Right atrium auricular region (tissue), 2 donors: ENCODE results near the gene KIF1A. TPM values are rescaled to one million over a fixed set of nuclear protein-coding genes. Genes with fewer than 3 reads are reported as not detected.

ENCODE experiments used
- DNase-seq: peaks from one replicate; pipeline ENCODE4 v3.0.0-alpha.2; 2019; ENCODE audit warnings: low spot score
- H3K27ac ChIP-seq, 2 donors: fragments of 200-600 bp; sonication (generic); 1 replicate in 1 of 2; 2 replicates in 1 of 2; pipeline ENCODE4 v1.5.1; 2016 to 2019
- H3K27me3 ChIP-seq, 2 donors: fragments of 200-600 bp; sonication (generic); one replicate each; pipeline versions ENCODE4 v1.5.1 to v1.6.0; 2017 to 2019
- H3K36me3 ChIP-seq: fragments of 200-600 bp; sonication (generic); one replicate; pipeline ENCODE4 v1.5.1; 2016
- H3K4me1 ChIP-seq, 2 donors: fragments of 200-600 bp; sonication (generic); one replicate each; pipeline versions ENCODE4 v1.5.1 to v1.6.0; 2017 to 2019
- H3K4me3 ChIP-seq, 2 donors: fragments of 200-600 bp; sonication (generic); 1 replicate in 1 of 2; 2 replicates in 1 of 2; pipeline ENCODE4 v1.5.1; 2017 to 2019; ENCODE audit warnings: mild to moderate bottlenecking in 1 of 2, moderate library complexity in 1 of 2
- H3K9me3 ChIP-seq, 2 donors: fragments of 200-600 bp; sonication (generic); one replicate each; pipeline ENCODE4 v1.5.1; 2019
- total RNA-seq, 2 donors: library from RNA; depleted of rRNA; stranded (reverse); fragments of >200 nt; gene quantifications; one replicate each; pipeline ENCODE4 v1.1.0, GENCODE V29; 2016
- TF ChIP-seq, protein P1 (sequence below), 2 donors: fragments of 200-600 bp; sonication (generic); IDR thresholded peaks; one replicate each; pipeline ENCODE4 v1.5.1; 2019; ENCODE audit warnings: antibody characterized with exemption in 2 of 2

Gene KIF1A
- total RNA-seq, 2 donors from 2014 or later = 41.8 to 43.7 TPM

DNA sequence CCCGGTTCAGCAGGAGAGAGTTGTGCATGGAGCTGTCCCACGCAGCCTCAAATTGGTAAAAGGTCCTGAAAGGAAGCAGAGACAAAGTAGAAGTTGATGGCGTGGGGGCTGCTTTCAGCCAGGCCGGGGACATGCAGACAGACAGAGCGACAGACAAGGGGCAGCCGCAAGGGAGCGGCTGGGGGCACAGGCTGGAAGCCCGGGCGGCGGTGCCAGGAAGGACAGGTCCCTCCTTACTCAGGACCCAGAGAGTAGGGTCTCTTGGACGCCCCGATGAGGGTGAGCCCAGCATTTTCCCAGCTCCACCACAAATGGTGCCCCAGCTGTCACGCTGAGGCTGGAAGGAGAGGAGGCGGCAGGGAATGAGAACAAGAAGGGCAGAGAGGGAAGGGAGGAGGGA is 93.1 kb downstream of the KIF1A start:
- Histone ChIP-seq H3K27ac (no peak overlapping the region), H3K4me1 (no peaks in the 10 kb centered on the region), H3K36me3 (no peaks in the 10 kb centered on the region), H3K4me3 (no peak overlapping the region), H3K27me3 (no peaks in the 10 kb centered on the region), H3K9me3 (no peaks in the 10 kb centered on the region)
- TF ChIP-seq, protein P1, sequence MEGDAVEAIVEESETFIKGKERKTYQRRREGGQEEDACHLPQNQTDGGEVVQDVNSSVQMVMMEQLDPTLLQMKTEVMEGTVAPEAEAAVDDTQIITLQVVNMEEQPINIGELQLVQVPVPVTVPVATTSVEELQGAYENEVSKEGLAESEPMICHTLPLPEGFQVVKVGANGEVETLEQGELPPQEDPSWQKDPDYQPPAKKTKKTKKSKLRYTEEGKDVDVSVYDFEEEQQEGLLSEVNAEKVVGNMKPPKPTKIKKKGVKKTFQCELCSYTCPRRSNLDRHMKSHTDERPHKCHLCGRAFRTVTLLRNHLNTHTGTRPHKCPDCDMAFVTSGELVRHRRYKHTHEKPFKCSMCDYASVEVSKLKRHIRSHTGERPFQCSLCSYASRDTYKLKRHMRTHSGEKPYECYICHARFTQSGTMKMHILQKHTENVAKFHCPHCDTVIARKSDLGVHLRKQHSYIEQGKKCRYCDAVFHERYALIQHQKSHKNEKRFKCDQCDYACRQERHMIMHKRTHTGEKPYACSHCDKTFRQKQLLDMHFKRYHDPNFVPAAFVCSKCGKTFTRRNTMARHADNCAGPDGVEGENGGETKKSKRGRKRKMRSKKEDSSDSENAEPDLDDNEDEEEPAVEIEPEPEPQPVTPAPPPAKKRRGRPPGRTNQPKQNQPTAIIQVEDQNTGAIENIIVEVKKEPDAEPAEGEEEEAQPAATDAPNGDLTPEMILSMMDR (IDR thresholded peaks at IDR 0.05) = no peak
- no peak for DNase-seq

DNA sequence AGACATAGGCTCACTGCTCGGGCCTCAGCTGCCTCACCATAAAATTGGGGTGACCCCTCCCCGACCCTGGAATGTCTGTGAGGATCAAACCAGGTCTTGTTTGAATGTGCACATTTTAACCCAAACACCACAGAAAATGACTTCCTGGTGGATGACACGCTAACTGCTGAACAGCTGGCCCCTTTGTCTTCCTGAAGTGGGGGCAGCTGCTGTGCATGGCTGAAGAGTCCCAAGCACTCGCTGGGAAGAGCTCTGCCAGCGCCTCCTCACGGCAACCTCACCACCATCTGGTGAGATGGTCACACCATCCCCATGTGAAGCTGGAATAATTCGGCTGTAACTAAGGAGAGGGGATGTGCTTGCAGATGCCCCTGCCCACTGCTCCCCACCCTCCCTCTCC is 94.3 kb downstream of the KIF1A start:
- Histone ChIP-seq H3K27me3 (no peaks in the 10 kb centered on the region), H3K36me3 (no peaks in the 10 kb centered on the region), H3K9me3 (no peaks in the 10 kb centered on the region), H3K27ac (no peak overlapping the region), H3K4me3 (no peak overlapping the region), H3K4me1 (no peaks in the 10 kb centered on the region)
- TF ChIP-seq, protein P1 (IDR thresholded peaks at IDR 0.05) = no peak
- DNase-seq = no peak

DNA sequence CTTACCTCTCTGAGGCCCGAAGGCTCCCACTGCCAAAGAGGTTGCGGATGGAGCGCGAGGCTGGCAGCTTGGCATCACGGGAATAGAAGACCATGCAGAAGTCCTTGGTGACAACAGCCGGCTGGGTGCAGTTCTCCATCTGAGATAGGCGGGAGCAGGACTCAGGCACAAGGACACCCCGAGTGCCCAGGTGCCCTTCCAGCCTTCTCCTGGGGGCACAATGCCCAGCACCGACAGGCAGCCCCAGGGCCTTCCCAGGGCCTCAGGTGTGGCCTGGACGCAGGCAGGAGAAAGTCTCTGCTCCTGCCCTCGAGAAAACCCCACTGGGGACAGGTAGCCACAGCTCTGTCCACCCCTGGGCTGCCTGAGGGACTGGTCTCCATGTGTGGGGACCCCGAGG is 94.8 kb downstream of the KIF1A start:
- Histone ChIP-seq H3K9me3 (no peaks in the 10 kb centered on the region), H3K27ac (no peak overlapping the region), H3K4me3 (no peak overlapping the region), H3K27me3 (no peaks in the 10 kb centered on the region), H3K36me3 (no peaks in the 10 kb centered on the region), H3K4me1 (no peaks in the 10 kb centered on the region)
- no peak for DNase-seq
- TF ChIP-seq, protein P1 (IDR thresholded peaks at IDR 0.05) = no peak

DNA sequence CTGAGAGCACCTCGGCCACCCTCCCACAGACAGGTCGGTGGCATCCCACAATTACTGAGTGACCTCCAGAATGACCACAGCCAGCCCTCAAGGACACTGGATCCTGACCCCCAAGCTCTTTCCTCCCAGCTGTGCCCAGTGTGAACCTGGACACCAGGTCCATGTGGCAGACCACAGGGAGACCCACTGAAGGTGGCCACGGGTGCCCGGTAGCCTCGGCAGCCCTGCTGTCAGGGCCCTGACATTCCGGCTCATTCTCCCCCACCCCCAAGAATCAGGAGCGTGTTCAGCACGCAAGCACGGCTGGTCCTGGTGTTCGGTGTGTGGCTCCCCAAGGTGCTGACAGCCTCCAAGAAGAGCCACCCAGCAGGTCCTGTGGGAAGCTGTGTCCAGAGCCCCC is 95.6 kb downstream of the KIF1A start:
- Histone ChIP-seq H3K4me3 (no peak overlapping the region), H3K9me3 (no peaks in the 10 kb centered on the region), H3K27me3 (no peaks in the 10 kb centered on the region), H3K4me1 (no peaks in the 10 kb centered on the region), H3K36me3 (no peaks in the 10 kb centered on the region), H3K27ac (no peak overlapping the region)
- TF ChIP-seq, protein P1 (IDR thresholded peaks at IDR 0.05) = no peak
- DNase-seq = no peak

DNA sequence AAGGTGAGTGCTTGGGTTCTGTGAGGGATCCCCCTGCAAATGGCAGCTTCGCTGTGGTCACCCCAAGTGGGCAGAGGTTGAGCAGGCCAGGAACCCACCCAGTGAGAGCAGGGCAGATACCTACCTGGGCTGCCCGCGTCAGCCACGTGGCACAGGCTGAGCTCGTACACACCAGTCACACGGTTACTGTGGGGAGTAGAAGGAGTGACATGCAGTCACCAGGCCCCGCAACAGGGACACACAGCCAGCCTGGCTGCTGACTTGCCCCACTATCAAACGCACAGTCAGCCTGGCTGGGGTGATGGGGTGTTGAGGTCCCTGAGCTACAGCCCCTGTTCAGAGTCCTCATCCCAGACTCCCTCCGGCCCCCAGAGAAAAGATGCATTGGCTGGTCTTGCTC is 96.2 kb downstream of the KIF1A start:
- Histone ChIP-seq H3K27me3 (no peaks in the 10 kb centered on the region), H3K9me3 (no peaks in the 10 kb centered on the region), H3K4me1 (no peaks in the 10 kb centered on the region), H3K4me3 (no peak overlapping the region), H3K27ac (no peak overlapping the region), H3K36me3 (no peaks in the 10 kb centered on the region)
- DNase-seq = no peak
- TF ChIP-seq, protein P1 (IDR thresholded peaks at IDR 0.05) = no peak
